HG03159 (cell line): ENCODE measurements around the gene TFAP2E.

Source experiments
- ATAC-seq: cut with Tn5 transposase; IDR thresholded peaks from one replicate; pipeline ENCODE4 v1.9.1; 2021; ENCODE audit warnings: mild to moderate bottlenecking, moderate library complexity; ENCODE audit not compliant: unreplicated experiment

The TFAP2E gene

DNA sequence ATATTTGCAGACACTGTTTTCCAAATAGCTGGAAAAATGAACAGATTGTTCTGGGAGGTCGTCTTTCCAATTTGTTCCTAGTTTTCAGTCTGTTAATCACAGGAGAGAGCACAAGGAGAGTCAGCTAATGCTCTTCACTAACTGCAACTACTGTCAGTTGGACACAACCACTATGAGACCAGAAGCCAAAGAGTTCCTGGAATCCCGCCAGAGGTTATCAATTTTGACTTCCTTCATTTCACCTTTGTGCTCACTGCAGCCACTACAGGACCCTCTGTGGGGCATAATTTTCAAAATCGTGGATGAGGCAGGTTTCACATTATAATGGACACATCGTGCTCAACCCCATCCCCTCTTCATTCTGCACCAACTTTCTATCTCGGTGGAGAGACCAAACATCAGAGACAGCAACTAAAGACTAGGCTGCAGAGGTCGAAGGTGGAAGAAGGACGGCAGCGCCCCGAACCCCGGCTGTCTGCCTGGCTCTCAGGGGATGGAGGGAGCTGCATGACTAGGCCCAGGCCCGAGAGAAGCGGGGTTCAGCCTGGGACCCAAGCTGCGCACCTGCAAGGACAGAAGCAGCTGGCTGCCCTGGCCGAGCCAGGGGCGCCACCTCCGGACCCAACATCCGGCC, 16.5 kb upstream of the TFAP2E start:
- ATAC-seq: peak; percentile 27

DNA sequence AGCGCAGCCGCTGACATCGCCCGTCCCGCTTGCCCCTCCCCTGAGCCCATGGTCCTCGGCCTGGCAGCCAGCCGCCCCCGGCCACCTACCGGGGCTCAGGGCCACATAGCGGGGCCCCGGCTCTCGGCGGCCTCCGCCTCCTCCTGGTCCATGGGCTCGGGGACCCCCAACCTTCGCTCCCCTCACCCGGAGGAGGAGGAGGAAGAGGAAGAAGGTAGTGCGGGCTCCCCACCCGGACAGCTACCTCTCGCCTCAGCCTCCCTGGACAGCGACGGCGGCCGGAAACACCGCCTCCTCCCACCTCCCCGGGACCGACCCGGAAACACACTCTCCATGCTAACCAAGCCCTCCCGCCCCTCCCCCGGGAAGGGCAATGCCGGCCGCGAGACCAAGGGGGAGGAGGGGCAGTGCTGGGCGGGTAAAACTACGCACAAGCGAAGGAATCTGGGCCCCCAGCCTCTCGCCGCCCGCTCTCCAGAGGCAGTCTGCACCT, 15.9 kb upstream of the TFAP2E start, which contains the start of gene KIAA0319L:
KIAA0319L (minus strand) TSS at position 286 of the 493 bp plus-strand sequence. CDS start 2,912 bp downstream, outside the sequence.
- peak; percentile 65 for ATAC-seq

DNA sequence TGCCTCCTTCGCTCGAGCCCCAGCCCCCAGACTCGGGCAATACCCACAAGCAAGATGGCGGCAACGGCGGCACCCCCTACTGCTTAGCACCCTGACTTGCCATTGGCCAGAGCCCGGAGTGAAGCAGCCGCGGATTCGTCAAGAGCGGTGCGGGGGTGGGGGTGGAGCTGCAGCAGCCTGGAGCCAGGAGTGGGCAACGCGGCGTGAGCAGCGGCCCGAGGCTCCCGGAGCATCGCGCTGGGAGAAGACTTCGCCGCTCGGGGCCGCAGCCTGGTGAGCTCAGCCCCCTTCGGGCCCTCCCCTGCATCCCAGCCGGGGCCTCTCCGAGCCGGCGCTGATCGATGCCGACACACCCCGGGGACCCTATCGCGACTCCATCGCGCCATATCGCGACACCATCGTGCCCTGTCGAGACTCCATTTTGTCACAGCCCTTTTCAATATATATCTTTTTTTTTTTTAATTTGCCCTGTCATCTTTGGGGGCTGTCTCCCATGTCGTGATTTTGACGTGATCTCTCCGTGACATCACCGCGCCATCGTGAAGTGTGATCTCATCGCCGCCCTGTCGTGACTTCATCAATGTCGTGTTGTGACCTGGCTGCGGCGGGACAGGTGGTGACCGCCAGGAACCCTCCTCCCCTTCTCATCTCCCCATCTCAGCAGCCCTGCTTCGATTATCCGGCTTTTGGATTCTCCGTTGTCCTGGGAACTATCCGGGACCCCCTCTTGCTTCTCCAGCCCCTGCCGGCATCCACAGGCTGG, 15.3 kb upstream of the TFAP2E start, which contains the start of gene NCDN:
NCDN (plus strand) TSS at position 189 of the 763 bp plus-strand sequence; CDS start at position 581, 392 bp downstream.
- peak; percentile 80 for ATAC-seq

DNA sequence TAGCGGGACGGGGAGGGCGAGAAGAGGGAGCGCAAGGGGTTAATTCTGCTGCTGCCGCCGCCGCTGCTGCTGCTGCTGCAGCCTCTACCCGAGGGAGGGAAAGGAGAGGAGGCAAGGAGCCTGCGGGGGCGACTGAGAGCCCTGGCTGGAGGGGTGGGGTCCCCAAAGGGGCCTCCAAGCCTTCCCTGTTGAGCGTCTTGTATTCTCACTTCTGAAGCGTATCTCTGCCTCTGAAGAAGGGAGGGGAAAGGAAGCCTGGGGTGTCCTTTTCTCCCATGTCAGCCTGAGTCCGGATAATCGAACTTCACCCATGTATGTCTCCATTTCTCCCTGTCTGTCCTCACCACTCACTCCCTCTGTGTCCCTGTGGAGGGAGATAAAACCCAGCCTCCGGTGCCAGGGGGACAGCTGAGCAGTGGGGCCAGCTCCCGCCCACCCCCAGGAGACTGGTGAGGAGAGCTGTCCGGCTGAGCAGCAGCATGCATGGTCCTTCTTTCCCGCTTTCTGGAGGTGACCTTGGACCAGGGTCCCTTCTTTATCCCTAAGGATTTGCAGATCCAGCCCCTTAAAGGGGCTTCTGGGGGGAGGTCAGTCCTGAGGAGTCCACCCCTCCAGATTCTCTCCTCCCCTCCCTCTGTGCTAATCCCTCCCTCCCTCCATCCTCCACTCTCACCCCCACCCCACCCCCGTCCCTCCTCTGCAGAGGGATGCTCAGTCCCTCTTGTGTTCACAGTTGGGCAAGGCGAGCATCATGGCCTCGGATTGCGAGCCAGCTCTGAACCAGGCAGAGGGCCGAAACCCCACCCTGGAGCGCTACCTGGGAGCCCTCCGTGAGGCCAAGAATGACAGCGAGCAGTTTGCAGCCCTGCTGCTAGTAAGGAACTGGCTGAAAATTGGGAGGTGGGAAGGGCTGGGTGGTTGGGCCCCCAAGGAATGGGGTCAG, 14.5 kb upstream of the TFAP2E start:
- no peak for ATAC-seq

DNA sequence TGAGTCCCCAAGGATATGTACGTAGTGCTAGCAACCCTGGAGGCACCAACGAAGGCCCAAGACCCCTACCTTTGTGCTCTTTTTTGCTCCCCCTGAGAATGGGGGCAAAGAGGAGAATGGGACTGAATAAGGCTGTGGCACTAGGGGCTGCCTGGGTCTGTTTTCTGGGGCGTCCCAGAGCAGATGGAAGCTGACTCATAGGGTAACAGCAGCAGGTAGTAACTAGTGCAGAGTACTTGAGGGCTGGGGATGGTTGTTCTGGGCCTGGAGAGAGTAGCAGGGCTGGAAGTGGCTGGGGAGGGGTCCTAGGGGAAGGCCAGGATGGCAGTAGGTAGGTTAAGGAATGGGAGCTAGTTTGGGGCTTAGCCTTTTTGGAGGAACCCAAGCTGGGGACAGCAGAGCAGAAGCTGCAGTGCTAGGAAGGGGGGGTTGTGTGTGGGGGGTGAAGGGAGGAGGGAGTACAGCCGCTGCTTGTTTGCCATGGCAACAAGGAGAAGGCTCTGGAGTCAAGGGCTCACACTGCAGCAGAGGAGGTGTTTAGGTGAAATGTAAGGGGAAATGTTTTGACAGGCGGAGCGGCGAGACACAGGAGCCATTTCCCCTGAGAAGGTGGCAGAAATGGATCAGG, 13.7 kb upstream of the TFAP2E start:
- ATAC-seq: no peak

DNA sequence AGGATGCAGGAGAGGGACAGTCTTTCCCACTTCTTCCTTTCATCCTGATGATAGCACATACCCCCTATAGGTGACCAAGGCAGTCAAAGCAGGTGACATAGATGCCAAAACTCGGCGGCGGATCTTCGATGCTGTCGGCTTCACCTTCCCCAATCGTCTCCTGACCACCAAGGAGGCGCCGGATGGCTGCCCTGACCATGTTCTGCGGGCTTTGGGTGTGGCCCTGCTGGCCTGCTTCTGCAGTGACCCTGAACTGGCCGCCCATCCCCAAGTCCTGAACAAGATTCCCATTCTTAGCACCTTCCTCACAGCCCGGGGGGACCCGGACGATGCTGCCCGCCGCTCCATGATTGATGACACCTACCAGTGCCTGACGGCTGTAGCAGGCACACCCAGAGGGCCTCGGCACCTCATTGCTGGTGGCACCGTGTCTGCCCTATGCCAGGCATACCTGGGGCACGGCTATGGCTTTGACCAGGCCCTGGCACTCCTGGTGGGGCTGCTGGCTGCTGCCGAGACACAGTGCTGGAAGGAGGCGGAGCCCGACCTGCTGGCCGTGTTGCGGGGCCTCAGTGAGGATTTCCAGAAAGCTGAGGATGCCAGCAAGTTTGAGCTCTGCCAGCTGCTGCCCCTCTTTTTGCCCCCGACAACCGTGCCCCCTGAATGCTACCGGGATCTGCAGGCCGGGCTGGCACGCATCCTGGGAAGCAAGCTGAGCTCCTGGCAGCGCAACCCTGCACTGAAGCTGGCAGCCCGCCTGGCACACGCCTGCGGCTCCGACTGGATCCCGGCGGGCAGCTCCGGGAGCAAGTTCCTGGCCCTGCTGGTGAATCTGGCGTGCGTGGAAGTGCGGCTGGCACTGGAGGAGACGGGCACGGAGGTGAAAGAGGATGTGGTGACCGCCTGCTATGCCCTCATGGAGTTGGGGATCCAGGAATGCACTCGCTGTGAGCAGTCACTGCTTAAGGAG, 12.6 kb upstream of the TFAP2E start:
- ATAC-seq: no peak

DNA sequence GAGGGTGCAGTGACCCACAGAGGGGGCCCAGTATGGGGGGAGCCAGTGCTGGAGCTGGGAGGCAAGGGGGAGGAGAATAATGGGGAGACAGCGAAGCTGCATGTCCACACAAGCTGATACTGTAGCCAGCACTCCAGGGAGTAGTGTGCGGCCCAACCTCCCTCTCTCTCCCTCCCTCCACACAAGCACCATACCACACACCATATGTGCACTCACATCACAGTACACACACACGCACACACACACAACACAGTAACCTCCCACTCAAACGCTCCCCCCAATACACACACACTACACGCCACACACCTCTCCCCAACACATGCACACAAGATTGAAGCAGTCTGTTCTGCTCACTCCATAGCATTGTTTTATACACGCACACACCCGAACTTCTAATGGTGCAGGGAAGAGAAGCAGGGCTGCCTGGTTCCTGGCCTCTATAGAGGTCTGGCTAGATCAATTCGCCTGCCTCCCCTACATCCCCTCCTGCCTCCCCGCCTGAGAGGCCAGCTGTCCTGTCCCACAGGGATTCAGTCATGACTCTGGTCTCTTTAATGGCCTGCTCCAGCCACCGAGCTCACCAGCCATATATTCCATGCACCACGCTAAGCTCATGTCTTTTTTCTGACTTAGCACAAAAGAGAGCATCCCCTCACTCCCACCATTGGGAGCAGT, 11.7 kb upstream of the TFAP2E start:
- no peak for ATAC-seq

DNA sequence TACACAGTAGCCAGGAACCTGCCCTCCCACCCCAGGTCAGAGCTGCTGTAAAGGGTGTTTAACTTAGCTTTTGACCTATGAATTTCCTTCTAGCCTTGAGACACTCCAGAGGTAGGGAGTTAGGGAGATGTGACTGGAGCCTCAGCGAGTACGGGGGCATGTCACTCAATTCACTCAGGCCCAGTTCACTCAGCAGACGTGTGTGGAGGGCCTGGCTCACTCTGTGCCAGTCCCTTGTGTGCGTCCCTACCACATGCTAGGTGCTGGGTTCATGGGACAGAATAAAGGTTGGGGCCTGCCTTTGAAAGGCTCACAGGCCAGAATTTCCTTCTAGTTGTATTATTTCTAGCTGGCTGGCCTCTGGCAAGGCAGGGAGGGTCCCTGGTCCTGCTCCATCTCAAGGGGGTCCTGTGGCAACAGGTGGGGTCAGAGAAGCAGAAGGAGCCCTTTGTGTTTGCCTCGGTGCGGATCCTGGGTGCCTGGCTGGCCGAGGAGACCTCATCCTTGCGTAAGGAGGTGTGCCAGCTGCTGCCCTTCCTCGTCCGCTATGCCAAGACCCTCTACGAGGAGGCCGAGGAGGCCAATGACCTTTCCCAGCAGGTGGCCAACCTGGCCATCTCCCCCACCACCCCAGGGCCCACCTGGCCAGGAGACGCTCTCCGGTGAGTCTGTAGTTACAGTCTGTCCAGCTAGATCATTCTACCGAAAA, 11.0 kb upstream of the TFAP2E start:
- ATAC-seq: no peak

DNA sequence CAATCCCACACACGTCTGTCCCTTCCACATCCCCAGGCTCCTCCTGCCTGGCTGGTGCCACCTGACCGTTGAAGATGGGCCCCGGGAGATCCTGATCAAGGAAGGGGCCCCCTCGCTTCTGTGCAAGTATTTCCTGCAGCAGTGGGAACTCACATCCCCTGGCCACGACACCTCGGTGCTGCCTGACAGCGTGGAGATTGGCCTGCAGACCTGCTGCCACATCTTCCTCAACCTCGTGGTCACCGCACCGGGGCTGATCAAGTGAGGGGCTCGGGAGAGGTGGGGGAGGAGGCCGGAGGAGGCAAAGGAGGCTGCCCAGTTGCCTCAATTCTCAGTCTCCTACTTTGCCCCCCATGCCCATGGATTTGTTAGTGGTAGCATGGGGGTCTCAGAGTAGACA, 9.9 kb upstream of the TFAP2E start:
- no peak for ATAC-seq

DNA sequence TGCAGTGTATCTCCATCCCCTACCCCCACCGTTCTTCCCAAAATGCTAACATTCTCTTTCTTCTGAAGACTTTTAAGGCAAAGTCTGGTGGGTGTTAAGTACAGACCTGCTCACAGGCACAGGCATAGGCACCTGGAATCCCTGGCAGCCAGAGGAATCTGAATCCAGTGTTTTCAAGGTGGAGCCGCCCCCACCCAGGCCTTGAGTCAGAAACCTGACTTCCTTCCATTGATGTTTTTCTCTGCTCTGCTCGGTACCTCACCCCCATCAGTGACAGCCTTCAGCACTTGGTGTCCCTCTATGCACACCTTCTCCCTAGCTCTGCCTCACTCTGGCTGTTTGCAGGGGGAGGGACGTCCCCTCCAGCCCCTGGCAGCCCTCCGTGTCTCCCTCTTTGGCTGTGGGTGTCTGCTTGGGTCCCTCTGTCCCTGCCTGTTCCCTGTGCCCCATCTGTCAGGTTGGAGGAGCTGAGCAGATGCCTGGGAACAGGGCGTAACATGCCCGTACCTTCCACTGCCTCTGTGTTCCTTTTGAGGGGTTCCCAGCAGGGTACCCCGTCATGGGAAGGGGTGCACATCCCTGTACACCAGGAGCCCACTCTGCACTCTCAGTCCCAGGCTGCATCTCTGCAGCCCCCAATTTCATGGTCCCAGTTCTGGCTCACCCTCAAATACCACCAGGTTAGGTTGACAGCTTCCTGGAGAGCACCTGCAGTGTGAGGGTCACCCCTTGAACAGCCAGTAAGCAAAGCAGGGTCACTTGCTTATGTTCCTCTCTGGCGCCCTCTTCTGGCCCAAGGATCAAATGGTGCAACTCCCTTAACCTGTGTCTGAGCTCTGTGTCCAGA, 8.9 kb upstream of the TFAP2E start:
- no peak for ATAC-seq

DNA sequence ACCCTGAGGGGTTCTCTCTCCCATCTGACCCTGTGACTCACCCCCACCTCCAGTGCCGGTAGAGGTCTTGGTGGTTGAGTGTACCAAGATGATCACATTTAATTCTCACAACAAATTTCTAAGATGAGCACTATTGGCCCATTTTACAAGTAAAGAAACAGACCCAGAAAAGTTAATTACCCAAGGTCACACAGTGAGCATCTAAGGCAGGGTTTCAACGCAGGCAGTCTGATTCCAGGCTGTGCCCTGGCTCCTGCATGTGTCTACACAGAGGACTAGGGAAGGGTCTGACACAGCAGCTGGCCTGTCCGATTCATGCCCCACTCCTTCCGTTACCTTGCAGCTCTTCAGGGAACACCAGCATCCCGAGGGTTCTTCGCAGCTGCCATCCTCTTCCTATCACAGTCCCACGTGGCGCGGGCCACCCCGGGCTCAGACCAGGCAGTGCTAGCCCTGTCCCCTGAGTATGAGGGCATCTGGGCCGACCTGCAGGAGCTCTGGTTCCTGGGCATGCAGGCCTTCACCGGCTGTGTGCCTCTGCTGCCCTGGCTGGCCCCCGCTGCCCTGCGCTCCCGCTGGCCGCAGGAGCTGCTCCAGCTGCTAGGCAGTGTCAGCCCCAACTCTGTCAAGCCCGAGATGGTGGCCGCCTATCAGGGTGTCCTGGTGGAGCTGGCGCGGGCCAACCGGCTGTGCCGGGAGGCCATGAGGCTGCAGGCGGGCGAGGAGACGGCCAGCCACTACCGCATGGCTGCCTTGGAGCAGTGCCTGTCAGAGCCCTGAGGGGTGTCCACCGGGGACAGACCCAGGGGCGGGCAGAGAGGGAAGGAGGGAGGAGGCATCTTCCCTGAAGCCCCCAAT, 8.0 kb upstream of the TFAP2E start:
- ATAC-seq: no peak

DNA sequence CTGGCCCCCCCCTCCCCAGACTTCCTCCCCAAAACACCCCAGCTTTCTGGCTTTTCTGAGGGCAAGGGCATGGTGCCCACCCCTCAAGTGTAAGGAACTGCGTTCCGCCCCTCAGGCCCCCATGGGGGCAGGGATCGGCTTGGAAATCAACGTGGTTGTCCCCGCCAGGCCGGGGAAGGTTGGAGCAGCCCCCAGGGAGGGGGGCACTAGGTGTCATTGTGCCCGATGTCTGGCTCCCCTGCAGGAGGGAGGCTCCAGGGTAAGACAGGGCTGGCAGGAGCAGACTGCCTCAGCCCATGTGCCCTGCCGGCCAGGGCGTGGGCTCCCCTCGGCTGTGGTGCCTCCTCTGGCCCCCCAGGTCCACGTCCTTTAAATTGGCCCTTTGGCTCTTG, 7.4 kb upstream of the TFAP2E start:
- ATAC-seq: no peak

DNA sequence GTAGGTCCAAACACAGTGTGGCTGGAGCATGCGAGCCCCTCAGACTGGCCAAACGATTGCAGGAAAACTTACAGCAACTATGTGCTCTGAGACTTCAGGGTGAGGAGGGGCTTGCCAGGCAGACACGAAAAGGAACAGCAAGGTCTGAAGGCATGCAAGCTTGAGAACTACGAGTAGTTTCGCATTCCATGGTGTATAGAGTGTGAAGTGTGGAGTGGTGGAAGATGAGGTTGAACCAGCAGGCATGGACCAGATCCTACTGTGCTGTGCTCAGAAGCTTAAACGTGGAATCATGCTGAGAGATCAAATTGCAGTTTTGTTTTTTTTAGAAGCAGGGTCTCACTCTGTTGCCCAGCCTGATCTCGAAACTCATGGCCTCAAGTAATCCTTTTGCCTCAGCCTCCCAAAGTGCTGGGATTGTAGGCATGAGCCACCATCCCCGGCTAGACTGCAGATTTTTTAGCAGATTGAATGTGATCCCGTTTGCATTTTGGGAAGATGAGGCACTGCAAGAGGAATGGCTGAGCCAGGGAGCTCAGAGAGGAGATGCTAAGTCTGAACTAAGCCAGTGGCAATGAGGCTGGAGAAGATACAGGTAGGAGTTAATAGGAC, 5.1 kb upstream of the TFAP2E start:
- ATAC-seq: no peak

DNA sequence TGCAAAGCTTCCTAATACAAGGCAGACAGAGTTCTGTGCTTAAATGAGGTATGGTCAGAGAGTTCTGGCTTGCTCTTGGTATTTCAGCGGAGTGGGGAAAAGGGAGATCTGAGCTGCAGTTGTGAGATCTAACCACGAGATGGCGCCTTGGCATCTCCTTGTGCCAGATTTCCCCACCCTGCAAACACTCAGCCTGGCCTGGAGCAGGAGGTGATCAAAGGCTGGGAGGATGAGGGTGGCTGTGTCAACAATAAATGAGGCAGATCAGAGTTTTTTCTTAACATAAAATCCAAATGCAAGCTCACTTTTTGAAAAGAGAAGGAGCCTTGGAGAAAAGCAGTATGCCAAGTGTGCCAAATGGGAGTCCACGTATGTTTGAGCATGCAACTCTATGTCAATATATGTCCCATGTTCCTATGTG, 4.1 kb upstream of the TFAP2E start:
- ATAC-seq: no peak

DNA sequence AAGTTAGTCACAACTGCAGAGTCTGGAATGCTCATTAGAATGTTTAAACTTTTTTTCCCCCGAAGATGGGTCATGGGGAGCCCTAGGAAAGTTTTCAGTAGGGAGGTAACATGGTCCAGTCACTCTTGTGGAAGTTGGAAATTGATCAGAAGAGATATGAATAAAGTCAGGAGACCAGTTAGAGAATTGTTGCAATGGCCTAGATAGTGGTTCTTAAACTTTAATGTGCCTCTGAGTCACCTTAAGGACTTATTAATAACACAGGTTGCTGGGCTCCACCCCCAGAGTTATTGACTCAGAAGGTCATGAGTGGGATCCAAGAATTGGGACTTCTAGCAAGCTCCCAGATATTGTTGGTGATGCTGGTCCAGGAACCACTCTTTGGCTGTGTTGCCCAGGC, 3.2 kb upstream of the TFAP2E start:
- ATAC-seq: no peak

DNA sequence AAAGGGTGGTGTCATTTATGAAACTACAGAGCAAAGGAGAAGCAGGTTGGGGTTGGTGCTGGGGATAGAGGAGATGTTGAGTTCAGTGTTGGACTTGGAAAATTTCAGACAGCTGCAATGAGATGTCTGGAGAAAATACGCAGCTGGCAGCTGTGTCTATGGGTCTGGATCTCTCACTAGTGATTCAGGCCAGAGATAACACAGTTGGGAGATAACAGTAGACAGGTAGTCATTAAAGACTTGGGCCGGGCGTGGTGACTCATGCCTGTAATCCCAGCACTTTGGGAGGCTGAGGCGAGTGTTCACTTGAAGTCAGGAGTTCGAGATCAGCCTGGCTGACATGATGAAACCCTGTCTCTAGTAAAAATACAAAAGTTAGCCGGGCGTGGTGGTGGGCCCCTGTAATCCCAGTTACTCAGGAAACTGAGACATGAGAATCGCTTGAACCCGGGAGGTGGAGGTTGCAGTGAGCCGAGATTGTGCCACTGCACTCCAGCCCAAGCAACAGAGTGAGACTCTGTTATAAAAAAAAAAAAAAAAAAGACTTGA, 2.5 kb upstream of the TFAP2E start:
- no peak for ATAC-seq
